Esophagus squamous epithelium (tissue), 5 donors: ENCODE measurements around the gene BARX2. TPM values are rescaled to one million over a fixed set of nuclear protein-coding genes. Genes with fewer than 3 reads are reported as not detected.

Experiments
- DNase-seq: peaks from one replicate; lab custom pipeline; 2025; lab: John Stamatoyannopoulos, UW
- H3K27ac ChIP-seq, 4 donors: fragments of 200-600 bp; sonication (generic); one replicate each; pipeline ENCODE4 v1.5.1; 2016 to 2019; ENCODE audit warnings: mild to moderate bottlenecking in 1 of 4
- H3K27me3 ChIP-seq, 4 donors: fragments of 200-600 bp; sonication (generic); 1 replicate in 3 of 4; 2 replicates in 1 of 4; pipeline versions ENCODE4 v1.5.1 to v1.6.0; 2017 to 2021; ENCODE audit warnings: antibody characterized with exemption in 1 of 4
- H3K36me3 ChIP-seq, 3 donors: fragments of 200-600 bp; sonication (generic); one replicate each; pipeline ENCODE4 v1.5.1; 2016 to 2019
- H3K4me1 ChIP-seq, 3 donors: fragments of 200-600 bp; sonication (generic); one replicate each; pipeline ENCODE4 v1.5.1; 2017 to 2019
- H3K4me3 ChIP-seq, 4 donors: fragments of 200-600 bp; sonication (generic); 1 replicate in 3 of 4; 2 replicates in 1 of 4; pipeline ENCODE4 v1.5.1; 2016 to 2019; ENCODE audit warnings: mild to moderate bottlenecking in 2 of 4, moderate library complexity in 1 of 4
- H3K9me3 ChIP-seq, 3 donors: fragments of 200-600 bp; sonication (generic); one replicate each; pipeline ENCODE4 v1.5.1; 2016 to 2019
- CTCF ChIP-seq, 6 experiments: fragments of 450-650 bp in 4 of 6; fragments of 200-600 bp in 2 of 6; sonication (generic) in 2 of 6; IDR thresholded peaks; one replicate each; pipeline ENCODE4 v1.5.1; 2016 to 2019; ENCODE audit warnings: antibody characterized with exemption in 6 of 6, mild to moderate bottlenecking in 4 of 6, moderate library complexity in 4 of 6
- POLR2A ChIP-seq, 4 donors: fragments of 450-650 bp; IDR thresholded peaks; one replicate each; pipeline ENCODE4 v1.6.1; 2017; ENCODE audit warnings: antibody characterized with exemption in 4 of 4, mild to moderate bottlenecking in 4 of 4, moderate library complexity in 3 of 4
- WGBS, 2 donors: methylation state at CpG; one replicate each; pipeline ENCODE4 v1.1.5; 2018; 5-methylcytosine and 5-hydroxymethylcytosine counted together
- intact Hi-C: fragments of 100-400 bp; cut with DNase I; formaldehyde crosslinking; loops from one replicate; pipeline ENCODE4 v1.15.0; 2022
- total RNA-seq, 4 donors: library from RNA; depleted of rRNA; stranded (reverse); fragments of >200 nt; gene quantifications; one replicate each; pipeline ENCODE4 v1.1.0, GENCODE V29; 2016
- donor health status: DM: yes; HTN: yes; CAD: no.

Gene BARX2
- total RNA-seq, 4 donors from 2014 or later: 45.2 to 102 (median 57.6) TPM

- H3K36me3 ChIP-seq: no peaks in the 10 kb centered on the region
- peaks cover 0 to 92% (median 2%) of the 10 kb centered on the region in 4 donors for H3K27me3 ChIP-seq
- intact Hi-C loops: no loop called here
Observed at GRCh38 chr11:129373489-129373953, 2.1 kb upstream of the BARX2 start.

DNA sequence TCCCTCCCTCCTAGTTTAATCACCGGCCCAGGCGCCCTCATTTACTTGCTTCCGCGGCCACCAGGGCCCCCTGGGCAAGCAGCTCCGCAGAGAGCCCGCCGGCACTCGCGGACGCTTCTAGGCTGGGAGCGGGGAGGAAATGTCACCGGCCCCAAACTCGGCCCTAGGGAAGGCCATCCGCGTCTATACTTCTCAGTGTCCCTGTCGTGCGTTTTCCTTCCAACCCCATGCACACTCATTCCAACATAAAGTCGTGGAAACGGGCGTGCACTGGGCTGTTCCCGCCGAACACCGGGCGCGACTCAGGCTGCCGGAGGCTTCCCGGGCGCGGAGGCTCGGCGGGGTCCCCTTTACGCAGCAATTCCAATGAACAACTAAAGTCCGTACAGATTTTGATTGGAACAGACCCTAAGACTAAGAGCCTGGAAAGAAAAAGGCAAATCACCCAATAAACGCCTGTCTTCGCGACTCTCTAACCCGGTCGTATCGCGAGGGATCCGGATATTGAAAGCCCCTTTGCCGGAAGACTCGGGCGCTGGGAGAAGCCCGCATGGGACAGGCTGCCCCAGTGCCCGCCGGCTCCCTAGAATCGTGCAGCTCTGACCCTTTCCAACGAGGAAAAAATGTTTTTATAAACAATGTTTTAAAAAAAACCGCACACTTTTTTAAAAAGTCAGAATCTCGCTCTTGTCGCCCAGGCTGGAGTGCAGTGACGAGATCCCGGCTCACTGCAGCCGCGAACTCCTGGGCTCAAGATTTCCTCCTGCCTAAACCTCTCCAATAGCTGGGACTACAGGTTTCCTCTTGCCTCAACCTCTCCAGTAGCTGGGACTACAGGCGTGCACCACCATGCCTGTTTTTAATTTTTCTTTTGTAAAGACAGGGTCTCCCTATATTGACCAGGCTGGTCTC, 1.3 kb upstream of the BARX2 start:
- no peak for DNase-seq
- H3K27ac ChIP-seq: peak overlapping the region; percentile 60 to 91 (median 90)
- H3K27me3 ChIP-seq: peaks cover 0 to 93% (median 2%) of the 10 kb centered on the region in 4 donors
- peak overlapping the region; percentile 59 to 70 (median 64) for H3K4me3 ChIP-seq
- 5 to 9% methylated on average over 34 to 48 of the region's 57 CpGs for WGBS, 2 donors
- TF ChIP-seq CTCF (IDR thresholded peaks at IDR 0.05) (peak in 2 of 6 experiments; percentile 26 to 46), POLR2A (IDR thresholded peaks at IDR 0.05) (peak in 1 of 4 donors; percentile 12)
- intact Hi-C loops: no loop called here
- H3K4me1 ChIP-seq: peaks cover 18 to 69% (median 18%) of the 10 kb centered on the region in 3 donors
- H3K36me3 ChIP-seq: no peaks in the 10 kb centered on the region
- no peaks in the 10 kb centered on the region for H3K9me3 ChIP-seq

More at GRCh38 chr11:129373489-129373953, 2.1 kb upstream of the BARX2 start:
- TF ChIP-seq POLR2A (IDR thresholded peaks at IDR 0.05) (no peak), CTCF (IDR thresholded peaks at IDR 0.05) (no peak)
- H3K4me3 ChIP-seq: peak overlapping the region; percentile 59 to 70 (median 64)
- 11 to 28% methylated on average over 4 to 13 of the region's 24 CpGs for WGBS, 2 donors
- peak overlapping the region; percentile 60 to 91 (median 90) for H3K27ac ChIP-seq
- peaks cover 18 to 76% (median 18%) of the 10 kb centered on the region in 3 donors for H3K4me1 ChIP-seq
- no peak for DNase-seq
- no peaks in the 10 kb centered on the region for H3K9me3 ChIP-seq

DNA sequence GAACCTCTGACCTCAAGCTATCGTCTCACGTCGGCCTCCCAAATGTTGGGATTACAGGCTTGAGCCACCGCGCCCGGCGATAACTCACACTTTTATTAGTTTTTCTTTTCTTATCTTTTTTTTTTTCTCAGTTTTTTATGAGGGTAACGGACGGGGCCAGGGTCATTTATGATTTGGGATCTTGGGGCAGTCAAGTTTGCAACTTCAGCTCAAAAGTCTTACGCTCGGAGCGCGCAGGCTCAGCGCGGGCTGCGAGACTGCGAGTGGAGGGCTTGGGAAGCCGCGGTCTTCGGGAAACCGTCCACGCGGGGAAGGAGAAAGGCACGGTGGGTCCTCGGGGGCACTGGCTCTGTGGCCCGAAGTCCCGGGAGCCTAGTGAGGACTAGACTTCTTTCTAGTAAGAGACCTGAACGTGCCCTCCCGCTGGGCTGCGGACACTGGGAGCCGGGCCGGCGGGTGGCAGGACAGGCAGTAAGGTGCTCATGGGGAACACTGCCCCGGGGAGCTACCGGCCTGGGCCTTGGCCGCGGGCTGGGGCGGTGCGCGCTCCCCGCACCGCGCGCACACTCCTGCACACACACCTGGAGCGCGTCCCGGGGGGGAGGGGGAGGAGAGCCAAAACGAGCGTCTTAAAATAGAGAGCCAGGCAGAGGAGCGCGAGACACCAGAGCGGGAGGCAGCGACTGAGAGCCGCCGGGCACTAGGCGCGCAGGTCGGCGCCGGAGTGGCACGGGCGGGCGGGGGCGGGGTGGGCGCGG, 476 bp upstream of the BARX2 start:
- peaks cover 18 to 65% (median 18%) of the 10 kb centered on the region in 3 donors for H3K4me1 ChIP-seq
- TF ChIP-seq CTCF (IDR thresholded peaks at IDR 0.05): no peak
- no peak for TF ChIP-seq POLR2A (IDR thresholded peaks at IDR 0.05)
- no peak for DNase-seq
- no peaks in the 10 kb centered on the region for H3K9me3 ChIP-seq
- H3K27ac ChIP-seq: peak overlapping the region; percentile 82 to 91 (median 90)
- H3K36me3 ChIP-seq: no peaks in the 10 kb centered on the region
- intact Hi-C loops: no loop called here
- H3K27me3 ChIP-seq: peaks cover 0 to 92% (median 2%) of the 10 kb centered on the region in 4 donors
- 1 to 9% methylated on average over 11 to 17 of the region's 66 CpGs for WGBS, 2 donors
- H3K4me3 ChIP-seq: peak overlapping the region; percentile 59 to 70 (median 64)

DNA sequence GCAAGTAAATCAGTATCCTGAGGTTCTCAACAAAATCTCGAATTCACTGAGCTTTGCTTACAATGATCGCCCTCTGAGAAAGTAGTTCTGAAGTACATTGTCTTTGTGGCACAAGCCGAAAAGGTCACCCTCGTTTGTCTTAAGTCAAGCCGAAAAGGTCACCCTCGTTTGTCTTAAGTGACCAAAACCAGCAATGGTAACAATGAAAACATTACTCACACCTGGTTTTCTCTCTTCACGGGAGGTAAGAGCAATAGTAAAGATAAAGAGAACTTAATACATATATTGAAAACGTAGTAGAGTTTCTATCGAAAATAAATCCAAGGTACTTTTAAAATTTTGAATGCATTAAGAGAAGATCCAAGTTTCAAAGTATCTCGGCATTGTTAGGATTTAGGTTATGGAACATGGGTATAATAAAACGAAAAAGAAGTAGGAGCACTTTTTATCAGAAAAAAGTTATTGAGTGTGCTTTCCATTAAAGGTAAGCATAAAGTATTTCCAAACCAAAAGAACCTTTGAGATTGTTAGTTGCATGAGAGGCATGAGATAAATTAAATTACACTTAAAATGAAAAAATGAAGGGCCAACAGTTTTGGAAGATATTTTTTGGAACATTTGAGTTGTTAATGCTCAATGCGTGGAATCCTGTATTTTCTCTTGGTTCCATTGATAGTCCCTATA, 1.2 kb downstream of the BARX2 start:
- intact Hi-C loops: no loop called here
- peaks cover 0 to 86% (median 2%) of the 10 kb centered on the region in 4 donors for H3K27me3 ChIP-seq
- peaks cover 18 to 57% (median 18%) of the 10 kb centered on the region in 3 donors for H3K4me1 ChIP-seq
- WGBS, 2 donors: 29 to 44% methylated on average over 12 of the region's 12 CpGs
- H3K27ac ChIP-seq: peak overlapping the region; percentile 82 to 91 (median 90)
- no peaks in the 10 kb centered on the region for H3K36me3 ChIP-seq
- no peak for TF ChIP-seq POLR2A (IDR thresholded peaks at IDR 0.05)
- TF ChIP-seq CTCF (IDR thresholded peaks at IDR 0.05): no peak
- H3K4me3 ChIP-seq: peak overlapping the region; percentile 59 to 70 (median 64)
- no peak for DNase-seq
- no peaks in the 10 kb centered on the region for H3K9me3 ChIP-seq
